GM12878 (cell line): Measurements from ENCODE around the gene CLTCL1. TPM values are rescaled to one million over a fixed set of nuclear protein-coding genes. Genes with fewer than 3 reads are reported as not detected.

Source experiments
- ATAC-seq: fragments of 200-7000 bp; cut with Tn5 transposase; 3 replicates; pipeline ENCODE4 v1.9.1; 2020; ENCODE audit warnings: mild to moderate bottlenecking, moderate library complexity
- BruUV-seq: library from RNA; stranded (reverse); fragments of 400-500 nt; replicated peaks from 2 replicates; lab custom pipeline; 2021; lab: Mats Ljungman, UMichigan
- CTCF ChIA-PET: fragments of 300-600 bp; sonication (Branson Sonifier 250); formaldehyde crosslinking; extraction: SDS; loops from one replicate; lab custom pipeline; 2021; ENCODE audit warnings: inconsistent platforms; lab: Yijun Ruan, JAX
- POLR2A ChIA-PET: fragments of 350-600 bp; formaldehyde crosslinking; extraction: SDS; loops from one replicate; lab custom pipeline; 2021; ENCODE audit warnings: inconsistent platforms; lab: Charles Lee
- RAD21 ChIA-PET: fragments of 300-600 bp; sonication (Branson Sonifier 250); formaldehyde crosslinking; loops from one replicate; lab custom pipeline; 2023; ENCODE audit warnings: antibody characterized with exemption; ENCODE audit not compliant: unreplicated experiment; lab: Charles Lee
- SMC1A ChIA-PET: fragments of 300-600 bp; sonication (Branson Sonifier 250); formaldehyde crosslinking; loops from one replicate; lab custom pipeline; 2023; ENCODE audit not compliant: unreplicated experiment, uncharacterized antibody; lab: Charles Lee
- DNase-seq: peaks from one replicate; pipeline ENCODE4 v3.0.0-alpha.2; 2011; ENCODE audit warnings: low read depth, low spot score
- FAIRE-seq: peaks from 3 replicates; lab custom pipeline; 2011; peaks lifted over from hg19 to GRCh38; lab: Jason Lieb, UNC
- H2AFZ ChIP-seq: 2 replicates; pipeline ENCODE4 v1.6.0; 2011; ENCODE audit warnings: low read depth, low read length, control low read depth; ENCODE audit not compliant: control insufficient read depth
- H3K27ac ChIP-seq: 2 replicates; pipeline ENCODE4 v1.5.1; 2011; ENCODE audit warnings: control low read depth; ENCODE audit not compliant: control insufficient read depth, insufficient read depth
- H3K27me3 ChIP-seq, 2 experiments: replicated peaks in 1 of 2; 2 replicates each; pipeline versions ENCODE4 v1.6.0 to v1.6.1; 2011; ENCODE audit warnings: low read length in 1 of 2; ENCODE audit not compliant: control insufficient read depth in 2 of 2, insufficient read depth in 2 of 2
- H3K36me3 ChIP-seq, 2 experiments: 2 replicates each; pipeline ENCODE4 v1.5.1; 2011; ENCODE audit warnings: low read length in 1 of 2; ENCODE audit not compliant: control insufficient read depth in 2 of 2, insufficient read depth in 2 of 2
- H3K4me1 ChIP-seq: 2 replicates; pipeline ENCODE4 v1.6.1; 2011; ENCODE audit warnings: mild to moderate bottlenecking, low read length, moderate library complexity, mixed read lengths; ENCODE audit not compliant: control insufficient read depth, insufficient read depth
- H3K4me2 ChIP-seq: 2 replicates; pipeline ENCODE4 v1.6.0; 2011; ENCODE audit warnings: control low read depth; ENCODE audit not compliant: control insufficient read depth, insufficient read depth
- H3K4me3 ChIP-seq: fragments of 200-600 bp; sonication (generic); 2 replicates; pipeline ENCODE4 v1.5.1; 2016
- H3K79me2 ChIP-seq: 2 replicates; pipeline ENCODE4 v1.6.0; 2011; ENCODE audit warnings: low read length; ENCODE audit not compliant: control insufficient read depth, insufficient read depth
- H3K9ac ChIP-seq: 2 replicates; pipeline ENCODE4 v1.8.0; 2011; ENCODE audit warnings: low read length, control low read depth, mixed read lengths; ENCODE audit not compliant: control insufficient read depth, insufficient read depth
- H3K9me3 ChIP-seq: replicated peaks from 3 replicates; pipeline ENCODE4 v1.5.1; 2011; ENCODE audit warnings: mild to moderate bottlenecking, low read length; ENCODE audit not compliant: control insufficient read depth, insufficient read depth
- H4K20me1 ChIP-seq: 2 replicates; pipeline ENCODE4 v1.6.0; 2011; ENCODE audit not compliant: control insufficient read depth, insufficient read depth
- BMI1 ChIP-seq: fragments of 450-650 bp; IDR thresholded peaks from 2 replicates; pipeline ENCODE4 v1.6.1; 2016; ENCODE audit warnings: mild to moderate bottlenecking, moderate library complexity, borderline replicate concordance
- CHD1 ChIP-seq: IDR thresholded peaks from 2 replicates; pipeline ENCODE4 v1.6.1; 2012; ENCODE audit warnings: low read depth, low read length, improper control_type of control experiment
- DPF2 ChIP-seq: fragments of 450-650 bp; IDR thresholded peaks from 2 replicates; pipeline ENCODE4 v1.6.1; 2017; ENCODE audit warnings: mild to moderate bottlenecking
- FOS ChIP-seq: IDR thresholded peaks from 3 replicates; pipeline ENCODE4 v1.6.1; 2011; ENCODE audit warnings: borderline replicate concordance; ENCODE audit not compliant: insufficient read length; ENCODE audit errors: extremely low read depth
- FOXM1 ChIP-seq: IDR thresholded peaks from 2 replicates; pipeline ENCODE4 v1.6.1; 2012; ENCODE audit warnings: low read depth, mild to moderate bottlenecking, inconsistent platforms, low read length, moderate library complexity
- HDAC2 ChIP-seq: fragments of 200-600 bp; sonication (generic); IDR thresholded peaks from 2 replicates; pipeline ENCODE4 v1.6.1; 2017
- JUNB ChIP-seq: IDR thresholded peaks from 2 replicates; pipeline ENCODE4 v1.6.1; 2016; ENCODE audit warnings: antibody characterized with exemption, mild to moderate bottlenecking
- RBBP5 ChIP-seq: fragments of 200-600 bp; sonication (generic); conservative IDR thresholded peaks from 2 replicates; pipeline ENCODE4 v1.6.1; 2016
- RELA ChIP-seq: fragments of 450-650 bp; IDR thresholded peaks from 2 replicates; pipeline ENCODE4 v1.8.0; 2014; ENCODE audit warnings: borderline replicate concordance; ENCODE audit not compliant: partially characterized antibody
- SUPT20H ChIP-seq: IDR thresholded peaks from 2 replicates; pipeline ENCODE4 v1.6.1; 2011; ENCODE audit warnings: low read depth, mild to moderate bottlenecking, low read length, moderate library complexity, borderline replicate concordance; ENCODE audit not compliant: control insufficient read depth
- TARDBP ChIP-seq: IDR thresholded peaks from 2 replicates; pipeline ENCODE4 v1.6.1; 2016; ENCODE audit warnings: borderline replicate concordance
- ZNF24 ChIP-seq: fragments of 450-650 bp; IDR thresholded peaks from 2 replicates; pipeline ENCODE4 v1.6.1; 2017; ENCODE audit warnings: antibody characterized with exemption, mild to moderate bottlenecking
- ZNF274 ChIP-seq: IDR thresholded peaks from one replicate; pipeline ENCODE4 v1.8.0; 2011; ENCODE audit not compliant: insufficient read length, insufficient read depth
- ZSCAN29 ChIP-seq: fragments of 450-650 bp; IDR thresholded peaks from 2 replicates; pipeline ENCODE4 v1.6.1; 2017; ENCODE audit warnings: mild to moderate bottlenecking, moderate library complexity
- in situ Hi-C: fragments of 300-500 bp; cut with MboI; formaldehyde crosslinking; loops from 9 replicates; pipeline ENCODE4 v1.14.3; 2018; ENCODE audit warnings: mixed read lengths
- intact Hi-C: fragments of 100-400 bp; cut with micrococcal nuclease; formaldehyde crosslinking; loops from one replicate; pipeline ENCODE4 v1.14.2; 2022; ENCODE audit not compliant: unreplicated experiment
- polyA plus RNA-seq, 11 experiments: library from polyadenylated mRNA; depleted of rRNA in 4 of 11; unstranded in 6 of 11; stranded (reverse) in 5 of 11; fragments of >200 nt; fragmentation: Nextera tagmentation in 4 of 11; fragmentation: Illumina TruSeq in 1 of 11; extraction: Ambion mirVana in 4 of 11; extraction: Trizol in 1 of 11; gene quantifications; 1 replicate in 1 of 11; 2 replicates in 10 of 11; pipeline versions ENCODE4 v1.2.1 to v1.2.3, GENCODE V29; 2011 to 2016; ENCODE audit warnings: inconsistent platforms in 2 of 11, missing spikeins in 2 of 11, low read depth in 1 of 11
- total RNA-seq, 4 experiments: library from RNA; depleted of rRNA in 3 of 4; stranded (reverse); fragments of >200 nt in 3 of 4; fragmentation: Illumina TruSeq in 1 of 4; extraction: Trizol in 1 of 4; gene quantifications; 2 replicates each; pipeline versions ENCODE4 v1.2.1 to v1.2.3, GENCODE V29; 2013 to 2021
- TF ChIP-seq, protein P1 (sequence below): fragments of 450-650 bp; IDR thresholded peaks from 2 replicates; pipeline ENCODE4 v1.6.1; 2017; ENCODE audit warnings: mild to moderate bottlenecking
- TF ChIP-seq, protein P2 (sequence below): IDR thresholded peaks from 2 replicates; pipeline ENCODE4 v1.6.1; 2011; ENCODE audit warnings: borderline replicate concordance, low read depth, mild to moderate bottlenecking, moderate library complexity, mixed read lengths, low read length; ENCODE audit not compliant: insufficient read depth; ENCODE audit errors: extremely low read length

Gene CLTCL1
- total and polyA plus RNA-seq, 10 of the 15 experiments (the other 5 are each of a cell fraction or from before 2014, with no cell fraction given), result under 0.01 to 0.35 (median 0.12) TPM; not detected in 2

DNA sequence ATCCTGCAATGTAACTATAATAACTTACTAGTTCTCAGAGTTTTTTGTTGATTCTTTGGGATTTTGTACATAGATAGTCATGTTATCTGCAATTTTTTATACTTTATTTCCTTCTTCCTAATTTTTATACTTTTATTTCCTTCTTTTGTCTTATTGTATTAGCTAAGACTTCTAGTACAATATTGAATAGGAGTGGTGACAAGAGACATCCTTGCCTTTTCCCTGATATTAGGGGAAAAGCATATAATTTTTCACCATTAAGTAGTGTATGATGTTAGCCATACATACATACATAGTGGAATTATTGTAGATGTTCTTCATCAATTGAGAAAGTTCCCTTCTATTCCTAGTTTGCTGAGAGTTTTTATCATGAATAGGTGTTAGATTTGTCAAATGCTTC lies 27.8 kb upstream of the CLTCL1 start:
- Histone ChIP-seq H3K27ac (no peak overlapping the region), H3K36me3 (no peaks in the 10 kb centered on the region), H3K9me3 (peaks cover 3% of the 10 kb centered on the region; the same call in 1 of the 3 replicates), H3K9ac (no peak overlapping the region), H3K4me2 (no peak overlapping the region), H3K79me2 (no peaks in the 10 kb centered on the region), H3K4me1 (no peaks in the 10 kb centered on the region), H3K4me3 (no peak overlapping the region), H2AFZ (no peak overlapping the region), H3K27me3 (no peaks in the 10 kb centered on the region), H4K20me1 (no peaks in the 10 kb centered on the region)
- in situ Hi-C loops, result no loop called here
- no peak for DNase-seq
- ChIA-PET SMC1A (no interaction called here), POLR2A (no interaction called here), CTCF (no interaction called here), RAD21 (no interaction called here)
- TF ChIP-seq SUPT20H (no peak), FOS (no peak), ZSCAN29 (no peak), ZNF24 (no peak), DPF2 (no peak), JUNB (no peak), BMI1 (no peak), FOXM1 (no peak), RBBP5 (no peak), CHD1 (no peak), RELA (no peak), ZNF274 (no peak), TARDBP (no peak), HDAC2 (no peak)
- TF ChIP-seq, protein P1, sequence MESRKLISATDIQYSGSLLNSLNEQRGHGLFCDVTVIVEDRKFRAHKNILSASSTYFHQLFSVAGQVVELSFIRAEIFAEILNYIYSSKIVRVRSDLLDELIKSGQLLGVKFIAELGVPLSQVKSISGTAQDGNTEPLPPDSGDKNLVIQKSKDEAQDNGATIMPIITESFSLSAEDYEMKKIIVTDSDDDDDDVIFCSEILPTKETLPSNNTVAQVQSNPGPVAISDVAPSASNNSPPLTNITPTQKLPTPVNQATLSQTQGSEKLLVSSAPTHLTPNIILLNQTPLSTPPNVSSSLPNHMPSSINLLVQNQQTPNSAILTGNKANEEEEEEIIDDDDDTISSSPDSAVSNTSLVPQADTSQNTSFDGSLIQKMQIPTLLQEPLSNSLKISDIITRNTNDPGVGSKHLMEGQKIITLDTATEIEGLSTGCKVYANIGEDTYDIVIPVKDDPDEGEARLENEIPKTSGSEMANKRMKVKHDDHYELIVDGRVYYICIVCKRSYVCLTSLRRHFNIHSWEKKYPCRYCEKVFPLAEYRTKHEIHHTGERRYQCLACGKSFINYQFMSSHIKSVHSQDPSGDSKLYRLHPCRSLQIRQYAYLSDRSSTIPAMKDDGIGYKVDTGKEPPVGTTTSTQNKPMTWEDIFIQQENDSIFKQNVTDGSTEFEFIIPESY, result no peak
- TF ChIP-seq, protein P2, sequence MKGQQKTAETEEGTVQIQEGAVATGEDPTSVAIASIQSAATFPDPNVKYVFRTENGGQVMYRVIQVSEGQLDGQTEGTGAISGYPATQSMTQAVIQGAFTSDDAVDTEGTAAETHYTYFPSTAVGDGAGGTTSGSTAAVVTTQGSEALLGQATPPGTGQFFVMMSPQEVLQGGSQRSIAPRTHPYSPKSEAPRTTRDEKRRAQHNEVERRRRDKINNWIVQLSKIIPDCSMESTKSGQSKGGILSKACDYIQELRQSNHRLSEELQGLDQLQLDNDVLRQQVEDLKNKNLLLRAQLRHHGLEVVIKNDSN, result no peak
- no peak for ATAC-seq
- BruUV-seq, result no TSS peak
- intact Hi-C loops, result no loop called here
- no peak for FAIRE-seq
